Tibial nerve (tissue), 4 donors: Measurements from ENCODE around the gene WDR75.

Experiments
- CTCF ChIP-seq, 5 experiments: fragments of 200-600 bp in 3 of 5; fragments of 450-650 bp in 2 of 5; sonication (generic) in 3 of 5; IDR thresholded peaks; one replicate each; pipeline ENCODE4 v1.5.1; 2016 to 2019; ENCODE audit warnings: antibody characterized with exemption in 5 of 5, mild to moderate bottlenecking in 3 of 5, moderate library complexity in 2 of 5
- EP300 ChIP-seq, 2 donors: sonication (generic); formaldehyde crosslinking; IDR thresholded peaks; one replicate each; pipeline ENCODE4 v1.6.1; 2017; ENCODE audit warnings: antibody characterized with exemption in 2 of 2, mild to moderate bottlenecking in 1 of 2

GRCh38 chr2:189499137-189499536 lies 57.9 kb downstream of the WDR75 start:
- TF ChIP-seq CTCF (IDR thresholded peaks at IDR 0.05) (no peak), EP300 (IDR thresholded peaks at IDR 0.05) (no peak)
